Ishikawa (cell line): Measurements from ENCODE around the gene DCP1B.

Experiments
- CEBPB ChIP-seq: IDR thresholded peaks from 2 replicates; pipeline ENCODE4 v1.6.1; 2012
- CREB1 ChIP-seq: IDR thresholded peaks from 2 replicates; pipeline ENCODE4 v1.6.1; 2012; ENCODE audit warnings: low read depth
- EGR1 ChIP-seq: IDR thresholded peaks from 2 replicates; pipeline ENCODE4 v1.6.1; 2012
- EP300 ChIP-seq: IDR thresholded peaks from 2 replicates; pipeline ENCODE4 v1.6.1; 2012; ENCODE audit warnings: borderline replicate concordance
- FOXM1 ChIP-seq: IDR thresholded peaks from 2 replicates; pipeline ENCODE4 v1.6.1; 2012; ENCODE audit warnings: low read depth, borderline replicate concordance
- MAX ChIP-seq: IDR thresholded peaks from 2 replicates; pipeline ENCODE4 v1.6.1; 2012
- NFIC ChIP-seq: IDR thresholded peaks from 2 replicates; pipeline ENCODE4 v1.6.1; 2012
- RAD21 ChIP-seq: IDR thresholded peaks from 2 replicates; pipeline ENCODE4 v1.6.1; 2012; ENCODE audit warnings: low read depth
- TAF1 ChIP-seq: IDR thresholded peaks from 2 replicates; pipeline ENCODE4 v1.6.1; 2012; ENCODE audit warnings: low read depth, mild to moderate bottlenecking
- TCF12 ChIP-seq: IDR thresholded peaks from 2 replicates; pipeline ENCODE4 v1.6.1; 2012; ENCODE audit warnings: low read depth
- TEAD4 ChIP-seq: IDR thresholded peaks from 2 replicates; pipeline ENCODE4 v1.6.1; 2012
- YY1 ChIP-seq: IDR thresholded peaks from 2 replicates; pipeline ENCODE4 v1.6.1; 2012; ENCODE audit warnings: low read depth
- ZBTB7A ChIP-seq: IDR thresholded peaks from 2 replicates; pipeline ENCODE4 v1.6.1; 2012; ENCODE audit warnings: low read depth
- TF ChIP-seq, protein P1 (sequence below): IDR thresholded peaks from 2 replicates; pipeline ENCODE4 v1.6.1; 2012
- TF ChIP-seq, protein P2 (sequence below): IDR thresholded peaks from 2 replicates; pipeline ENCODE4 v1.6.1; 2012; ENCODE audit warnings: low read depth, mild to moderate bottlenecking

DCP1B gene

DNA sequence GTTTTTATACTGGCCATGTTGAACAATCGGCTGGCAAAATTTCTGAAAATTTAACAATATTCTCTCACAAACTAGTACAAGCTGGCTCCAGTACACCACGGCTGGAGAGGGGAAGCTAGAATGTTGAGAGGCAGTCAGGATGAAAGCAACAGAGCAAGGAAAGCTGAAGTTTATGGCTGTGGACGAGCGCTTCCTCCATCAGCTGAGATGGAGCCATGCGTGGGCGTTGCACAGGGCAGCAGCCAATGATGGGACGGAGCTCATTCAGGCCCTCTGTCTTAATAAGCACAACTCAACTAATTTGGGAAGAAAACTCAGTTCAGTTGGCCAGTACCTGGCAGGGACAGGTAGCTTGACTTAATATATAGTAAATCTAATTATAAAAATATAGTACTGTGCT is 14.1 kb upstream of the DCP1B start:
- no peak for TF ChIP-seq NFIC
- no peak for TF ChIP-seq TAF1
- TF ChIP-seq EP300: no peak
- no peak for TF ChIP-seq YY1
- no peak for TF ChIP-seq CEBPB
- no peak for TF ChIP-seq RAD21
- TF ChIP-seq ZBTB7A: no peak
- TF ChIP-seq MAX: no peak
- TF ChIP-seq, protein P1, sequence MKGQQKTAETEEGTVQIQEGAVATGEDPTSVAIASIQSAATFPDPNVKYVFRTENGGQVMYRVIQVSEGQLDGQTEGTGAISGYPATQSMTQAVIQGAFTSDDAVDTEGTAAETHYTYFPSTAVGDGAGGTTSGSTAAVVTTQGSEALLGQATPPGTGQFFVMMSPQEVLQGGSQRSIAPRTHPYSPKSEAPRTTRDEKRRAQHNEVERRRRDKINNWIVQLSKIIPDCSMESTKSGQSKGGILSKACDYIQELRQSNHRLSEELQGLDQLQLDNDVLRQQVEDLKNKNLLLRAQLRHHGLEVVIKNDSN: no peak
- no peak for TF ChIP-seq CREB1
- TF ChIP-seq TCF12: no peak
- TF ChIP-seq TEAD4: no peak
- no peak for TF ChIP-seq FOXM1
- TF ChIP-seq EGR1: no peak
- TF ChIP-seq, protein P2, sequence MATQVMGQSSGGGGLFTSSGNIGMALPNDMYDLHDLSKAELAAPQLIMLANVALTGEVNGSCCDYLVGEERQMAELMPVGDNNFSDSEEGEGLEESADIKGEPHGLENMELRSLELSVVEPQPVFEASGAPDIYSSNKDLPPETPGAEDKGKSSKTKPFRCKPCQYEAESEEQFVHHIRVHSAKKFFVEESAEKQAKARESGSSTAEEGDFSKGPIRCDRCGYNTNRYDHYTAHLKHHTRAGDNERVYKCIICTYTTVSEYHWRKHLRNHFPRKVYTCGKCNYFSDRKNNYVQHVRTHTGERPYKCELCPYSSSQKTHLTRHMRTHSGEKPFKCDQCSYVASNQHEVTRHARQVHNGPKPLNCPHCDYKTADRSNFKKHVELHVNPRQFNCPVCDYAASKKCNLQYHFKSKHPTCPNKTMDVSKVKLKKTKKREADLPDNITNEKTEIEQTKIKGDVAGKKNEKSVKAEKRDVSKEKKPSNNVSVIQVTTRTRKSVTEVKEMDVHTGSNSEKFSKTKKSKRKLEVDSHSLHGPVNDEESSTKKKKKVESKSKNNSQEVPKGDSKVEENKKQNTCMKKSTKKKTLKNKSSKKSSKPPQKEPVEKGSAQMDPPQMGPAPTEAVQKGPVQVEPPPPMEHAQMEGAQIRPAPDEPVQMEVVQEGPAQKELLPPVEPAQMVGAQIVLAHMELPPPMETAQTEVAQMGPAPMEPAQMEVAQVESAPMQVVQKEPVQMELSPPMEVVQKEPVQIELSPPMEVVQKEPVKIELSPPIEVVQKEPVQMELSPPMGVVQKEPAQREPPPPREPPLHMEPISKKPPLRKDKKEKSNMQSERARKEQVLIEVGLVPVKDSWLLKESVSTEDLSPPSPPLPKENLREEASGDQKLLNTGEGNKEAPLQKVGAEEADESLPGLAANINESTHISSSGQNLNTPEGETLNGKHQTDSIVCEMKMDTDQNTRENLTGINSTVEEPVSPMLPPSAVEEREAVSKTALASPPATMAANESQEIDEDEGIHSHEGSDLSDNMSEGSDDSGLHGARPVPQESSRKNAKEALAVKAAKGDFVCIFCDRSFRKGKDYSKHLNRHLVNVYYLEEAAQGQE: no peak

- TF ChIP-seq, protein P1: no peak
- TF ChIP-seq ZBTB7A (no peak), YY1 (no peak), CREB1 (no peak), TEAD4 (no peak), FOXM1 (no peak), NFIC (no peak), CEBPB (no peak), EP300 (no peak), EGR1 (no peak), TCF12 (no peak), TAF1 (no peak), RAD21 (no peak), MAX (no peak)
- TF ChIP-seq, protein P2: no peak
These were observed 13.5 kb upstream of the DCP1B start for GRCh38 chr12:2017546-2018337.

DNA sequence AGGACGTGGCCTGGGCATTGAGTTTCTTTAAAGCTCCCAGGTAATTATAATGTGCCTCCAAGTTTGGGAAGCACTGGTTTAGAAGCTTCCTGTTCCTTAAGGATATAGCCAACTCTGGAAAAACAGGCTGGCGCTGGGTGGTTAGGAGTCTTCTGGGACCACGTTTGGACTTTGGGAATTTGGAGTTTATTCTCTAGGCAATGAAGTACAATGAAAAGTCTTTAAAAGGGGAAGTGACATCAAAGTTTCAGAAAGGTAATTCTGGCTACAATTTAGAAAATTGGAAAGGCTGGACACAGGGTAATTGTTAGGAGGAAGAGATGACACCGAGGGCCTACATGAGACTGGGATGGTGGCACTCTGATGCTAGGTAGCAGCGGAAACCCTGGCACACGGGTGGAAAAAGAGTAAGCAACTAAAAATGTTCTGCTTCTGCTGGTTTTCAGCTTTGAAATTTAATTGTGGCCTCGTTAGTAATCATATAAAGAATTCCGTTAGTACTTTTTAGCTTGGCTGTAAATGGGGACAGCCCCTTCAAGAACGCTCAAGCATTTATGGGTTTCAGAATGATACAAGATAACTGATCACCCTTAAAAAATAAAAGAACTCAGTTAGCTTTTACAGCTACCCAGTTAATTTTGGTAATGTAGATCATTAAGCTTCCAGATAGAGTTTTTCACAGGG is 12.7 kb upstream of the DCP1B start:
- TF ChIP-seq YY1 (no peak), EP300 (no peak), CREB1 (no peak), TEAD4 (no peak), MAX (no peak), EGR1 (no peak), TCF12 (no peak), ZBTB7A (no peak), CEBPB (no peak), FOXM1 (no peak), NFIC (no peak), TAF1 (no peak)
- TF ChIP-seq, protein P2: no peak
- TF ChIP-seq, protein P1: no peak
